ENCODE measurements around the gene ZNF275.

GRCh38 chrX:153348421-153348820 lies 14.5 kb downstream of the ZNF275 start:
- TF ChIP-seq POLR2A (IDR thresholded peaks at IDR 0.05) (no peak), CTCF (IDR thresholded peaks at IDR 0.05) (no peak)
